ENCODE data around the gene CIITA. TPM values are rescaled to one million over a fixed set of nuclear protein-coding genes. Genes with fewer than 3 reads are reported as not detected.

CIITA gene
- total RNA-seq, 4 donors from 2014 or later = 14.0 to 20.1 (median 17.9) TPM

GRCh38 chr16:10931977-10932632 is 55.1 kb downstream of the CIITA start:
- no peak for DNase-seq (ENCODE audit: low spot score in 2 of 2)
- TF ChIP-seq, protein P1, sequence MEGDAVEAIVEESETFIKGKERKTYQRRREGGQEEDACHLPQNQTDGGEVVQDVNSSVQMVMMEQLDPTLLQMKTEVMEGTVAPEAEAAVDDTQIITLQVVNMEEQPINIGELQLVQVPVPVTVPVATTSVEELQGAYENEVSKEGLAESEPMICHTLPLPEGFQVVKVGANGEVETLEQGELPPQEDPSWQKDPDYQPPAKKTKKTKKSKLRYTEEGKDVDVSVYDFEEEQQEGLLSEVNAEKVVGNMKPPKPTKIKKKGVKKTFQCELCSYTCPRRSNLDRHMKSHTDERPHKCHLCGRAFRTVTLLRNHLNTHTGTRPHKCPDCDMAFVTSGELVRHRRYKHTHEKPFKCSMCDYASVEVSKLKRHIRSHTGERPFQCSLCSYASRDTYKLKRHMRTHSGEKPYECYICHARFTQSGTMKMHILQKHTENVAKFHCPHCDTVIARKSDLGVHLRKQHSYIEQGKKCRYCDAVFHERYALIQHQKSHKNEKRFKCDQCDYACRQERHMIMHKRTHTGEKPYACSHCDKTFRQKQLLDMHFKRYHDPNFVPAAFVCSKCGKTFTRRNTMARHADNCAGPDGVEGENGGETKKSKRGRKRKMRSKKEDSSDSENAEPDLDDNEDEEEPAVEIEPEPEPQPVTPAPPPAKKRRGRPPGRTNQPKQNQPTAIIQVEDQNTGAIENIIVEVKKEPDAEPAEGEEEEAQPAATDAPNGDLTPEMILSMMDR (IDR thresholded peaks at IDR 0.05) = no peak
- TF ChIP-seq POLR2A (IDR thresholded peaks at IDR 0.05) = no peak
- no peak overlapping the region for H3K4me3 ChIP-seq (ENCODE audit: low read depth, poor library complexity, severe bottlenecking)
- intact Hi-C loops (cut with DNase I; ENCODE audit: low total_unique reads) = no loop called here
- WGBS, 2 donors = 95 to 97% methylated on average over 11 of the region's 11 CpGs

DNA sequence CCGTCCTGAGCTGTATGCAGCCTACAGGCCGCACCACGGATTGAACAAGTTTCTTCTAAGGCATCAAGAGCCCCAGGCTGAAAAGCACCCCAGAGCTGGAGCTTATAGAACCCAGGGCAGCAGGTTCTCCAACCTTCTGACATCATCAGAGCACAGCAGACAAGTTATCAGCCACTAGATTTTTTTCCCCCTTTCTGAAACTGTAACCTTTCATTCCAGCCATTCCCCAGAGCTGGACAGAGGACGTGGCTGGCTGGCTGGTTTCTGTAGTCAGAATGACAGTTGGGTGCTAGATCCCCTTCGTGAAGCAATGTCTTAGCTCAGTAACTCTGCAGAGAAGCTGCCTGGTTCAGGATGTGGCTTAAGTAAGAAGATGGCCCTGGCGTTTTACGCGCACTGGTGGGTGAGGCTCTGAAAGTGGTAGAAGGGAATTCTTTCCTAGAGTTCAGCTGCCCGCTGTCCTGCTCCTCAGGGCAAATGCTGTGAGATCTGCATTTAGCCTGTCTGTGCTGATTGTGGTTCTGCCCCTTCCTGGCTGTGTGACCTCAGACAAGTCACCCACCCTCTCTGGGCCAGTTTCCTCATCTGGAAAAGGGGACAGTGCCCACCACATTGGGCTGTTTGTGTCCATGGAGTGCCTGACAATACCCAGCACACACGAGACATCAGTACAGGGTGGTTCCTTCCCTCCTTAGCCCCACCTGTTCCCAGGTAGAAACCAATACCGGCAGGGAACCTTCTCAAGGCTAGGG is 56.1 kb downstream of the CIITA start:
- intact Hi-C loops (cut with DNase I; ENCODE audit: low total_unique reads) = no loop called here
- 87 to 90% methylated on average over 11 of the region's 11 CpGs for WGBS, 2 donors
- H3K4me3 ChIP-seq (ENCODE audit: low read depth, poor library complexity, severe bottlenecking) = no peak overlapping the region
- TF ChIP-seq, protein P1 (IDR thresholded peaks at IDR 0.05) = no peak
- TF ChIP-seq POLR2A (IDR thresholded peaks at IDR 0.05) = no peak
- DNase-seq (ENCODE audit: low spot score in 2 of 2) = no peak

GRCh38 chr16:10933865-10934264 is 56.9 kb downstream of the CIITA start:
- no peak for TF ChIP-seq POLR2A (IDR thresholded peaks at IDR 0.05)
- TF ChIP-seq, protein P1 (IDR thresholded peaks at IDR 0.05) = no peak
- 60 to 66% methylated on average over 8 of the region's 8 CpGs for WGBS, 2 donors
- intact Hi-C loops (cut with DNase I; ENCODE audit: low total_unique reads) = no loop called here
- no peak overlapping the region for H3K4me3 ChIP-seq (ENCODE audit: low read depth, poor library complexity, severe bottlenecking)
- DNase-seq (ENCODE audit: low spot score in 2 of 2) = no peak

DNA sequence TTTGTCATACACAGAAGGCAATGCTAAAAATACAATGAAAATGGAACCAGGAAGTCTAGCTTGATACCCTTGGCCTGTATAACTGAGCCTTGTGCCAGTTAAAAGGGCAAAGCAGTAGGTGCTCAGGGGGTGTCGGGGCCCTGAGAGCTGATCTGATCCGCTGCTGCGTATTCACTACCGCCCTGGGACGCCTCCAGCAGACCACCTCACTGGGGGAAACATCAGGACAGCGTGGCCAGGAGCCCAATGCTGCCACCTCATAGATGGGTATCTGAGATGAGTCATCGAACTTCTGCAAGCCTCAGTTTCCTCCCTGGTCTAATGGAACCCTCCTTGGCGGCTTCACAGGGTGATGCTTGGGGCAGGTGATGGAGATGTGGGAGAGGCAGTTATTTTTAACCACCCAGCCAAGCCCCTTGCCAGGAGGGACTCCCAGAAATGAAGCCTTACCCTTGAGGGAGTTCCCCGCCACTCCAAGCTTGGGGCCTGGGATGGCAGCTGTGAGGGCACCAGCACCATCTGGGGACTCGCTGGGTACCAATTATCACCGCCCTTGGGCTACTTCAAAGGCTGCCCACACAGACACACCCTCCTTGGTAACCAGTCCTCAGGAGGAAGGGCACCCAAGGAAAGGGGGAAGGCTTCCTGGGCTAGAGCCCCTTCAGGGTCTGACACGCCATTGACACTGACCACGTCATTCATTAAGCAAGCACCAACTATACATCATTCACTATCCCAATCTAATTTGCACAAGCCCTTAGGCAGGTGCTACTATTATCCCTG is 57.5 kb downstream of the CIITA start:
- no peak for TF ChIP-seq POLR2A (IDR thresholded peaks at IDR 0.05)
- TF ChIP-seq, protein P1 (IDR thresholded peaks at IDR 0.05) = no peak
- intact Hi-C loops (cut with DNase I; ENCODE audit: low total_unique reads) = no loop called here
- DNase-seq (ENCODE audit: low spot score in 2 of 2) = no peak
- H3K4me3 ChIP-seq (ENCODE audit: low read depth, poor library complexity, severe bottlenecking) = no peak overlapping the region
- WGBS, 2 donors = 91 to 94% methylated on average over 11 to 13 of the region's 13 CpGs

DNA sequence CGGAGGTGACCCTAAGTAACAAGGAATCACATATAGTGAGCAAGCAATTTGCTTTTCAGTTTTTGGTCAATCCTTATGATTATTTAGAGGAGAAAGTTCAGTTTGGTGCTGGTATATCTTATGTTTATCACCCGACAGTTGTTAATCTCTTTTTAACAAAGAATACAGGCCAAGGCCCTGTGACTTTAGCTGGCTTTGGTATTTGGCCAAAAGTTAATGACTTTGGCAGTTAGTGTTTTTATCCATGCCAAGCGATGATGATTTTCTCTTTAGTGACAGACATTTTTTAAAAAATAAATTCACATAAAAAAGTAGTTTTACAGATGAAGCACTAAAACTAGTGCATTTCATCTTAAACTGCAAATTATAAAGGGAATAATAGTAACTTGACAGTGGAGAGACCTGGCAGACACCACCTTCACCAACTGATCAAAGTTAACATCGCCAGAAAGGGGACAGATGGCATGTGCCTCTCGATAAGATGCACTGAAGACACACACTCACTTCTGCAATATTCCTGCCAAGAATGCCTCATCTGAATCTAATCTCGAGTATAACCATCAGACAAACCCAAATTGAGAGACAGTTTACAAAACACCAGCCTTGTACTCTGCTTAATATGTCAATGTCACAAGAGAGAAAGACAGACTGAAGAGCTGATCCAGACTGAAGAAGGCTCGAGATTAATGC is 58.4 kb downstream of the CIITA start:
- DNase-seq (ENCODE audit: low spot score in 2 of 2) = no peak
- intact Hi-C loops (cut with DNase I; ENCODE audit: low total_unique reads) = no loop called here
- 39 to 40% methylated on average over 7 of the region's 7 CpGs for WGBS, 2 donors
- TF ChIP-seq POLR2A (IDR thresholded peaks at IDR 0.05) = no peak
- TF ChIP-seq, protein P1 (IDR thresholded peaks at IDR 0.05) = no peak
- no peak overlapping the region for H3K4me3 ChIP-seq (ENCODE audit: low read depth, poor library complexity, severe bottlenecking)

All from lower leg skin (tissue), 4 donors.